SK-N-SH (cell line): ENCODE data around the gene ZFP36L1. TPM values are rescaled to one million over a fixed set of nuclear protein-coding genes. Genes with fewer than 3 reads are reported as not detected.

Source experiments
- CTCF ChIA-PET: fragments of 300-600, 350-600 bp; formaldehyde crosslinking; extraction: SDS; loops from one replicate; lab custom pipeline; 2021; lab: Yijun Ruan, JAX
- POLR2A ChIA-PET: fragments of 350-600 bp; sonication (Branson Sonifier 250); formaldehyde crosslinking; extraction: SDS; loops from one replicate; lab custom pipeline; 2020; ENCODE audit warnings: antibody characterized with exemption, inconsistent platforms; lab: Yijun Ruan, JAX
- DNase-seq: peaks from one replicate; pipeline ENCODE4 v3.0.0; 2012
- H2AFZ ChIP-seq: fragments of 200-600 bp; sonication (generic); 2 replicates; pipeline ENCODE4 v1.8.1; 2016; ENCODE audit warnings: antibody characterized with exemption, mild to moderate bottlenecking, low read depth
- H3F3A ChIP-seq: fragments of 200-600 bp; sonication (generic); replicated peaks from 2 replicates; pipeline ENCODE3; 2016; ENCODE audit warnings: antibody characterized with exemption, mild to moderate bottlenecking; ENCODE audit not compliant: insufficient read depth
- H3K27ac ChIP-seq, 2 experiments: fragments of 200-500 bp in 1 of 2; fragments of 200-600 bp in 1 of 2; sonication (Bioruptor generic) in 1 of 2; sonication (generic), shearing (Covaris generic) in 1 of 2; 2 replicates each; pipeline versions ENCODE4 v1.5.1 to v1.6.1; 2014 to 2016; ENCODE audit warnings: low read depth in 2 of 2, inconsistent platforms in 1 of 2, low read length in 1 of 2, mild to moderate bottlenecking in 1 of 2, mixed read lengths in 1 of 2
- H3K27me3 ChIP-seq: fragments of 200-600 bp; sonication (generic), shearing (Covaris generic); 2 replicates; pipeline ENCODE4 v1.6.1; 2016; ENCODE audit warnings: mixed run types; ENCODE audit not compliant: insufficient read depth
- H3K36me3 ChIP-seq, 2 experiments: fragments of 200-500 bp in 1 of 2; fragments of 200-600 bp in 1 of 2; sonication (Bioruptor generic) in 1 of 2; sonication (generic) in 1 of 2; replicated peaks in 1 of 2; 2 replicates each; pipeline versions ENCODE3 to v1.5.1; 2014 to 2016; ENCODE audit warnings: low read length in 1 of 2, mild to moderate bottlenecking in 1 of 2; ENCODE audit not compliant: insufficient read depth in 2 of 2, control insufficient read depth in 1 of 2
- H3K4me1 ChIP-seq, 2 experiments: fragments of 200-500 bp in 1 of 2; fragments of 200-600 bp in 1 of 2; sonication (Bioruptor generic) in 1 of 2; sonication (generic), shearing (Covaris generic) in 1 of 2; 2 replicates each; pipeline versions ENCODE4 v1.5.1 to v1.6.1; 2014 to 2016; ENCODE audit warnings: low read depth in 1 of 2, low read length in 1 of 2, mixed run types in 1 of 2; ENCODE audit not compliant: insufficient read depth in 2 of 2, control insufficient read depth in 1 of 2
- H3K4me2 ChIP-seq: fragments of 200-600 bp; sonication (generic), shearing (Covaris generic); 2 replicates; pipeline ENCODE4 v1.6.1; 2017; ENCODE audit warnings: mixed run types
- H3K4me3 ChIP-seq, 2 experiments: fragments of 200-500 bp in 1 of 2; fragments of 200-600 bp in 1 of 2; sonication (Bioruptor generic) in 1 of 2; sonication (generic), shearing (Covaris generic) in 1 of 2; 2 replicates each; pipeline versions ENCODE4 v1.5.1 to v1.8.1; 2014 to 2016; ENCODE audit warnings: low read depth in 2 of 2, inconsistent platforms in 1 of 2, low read length in 1 of 2, mild to moderate bottlenecking in 1 of 2, mixed read lengths in 1 of 2, moderate library complexity in 1 of 2
- H3K79me2 ChIP-seq: fragments of 200-600 bp; sonication (generic); 2 replicates; pipeline ENCODE4 v1.8.1; 2017; ENCODE audit warnings: mild to moderate bottlenecking; ENCODE audit not compliant: insufficient read depth
- H3K9ac ChIP-seq: fragments of 200-600 bp; sonication (generic); 2 replicates; pipeline ENCODE4 v1.6.1; 2017; ENCODE audit warnings: mixed run types
- H3K9me2 ChIP-seq: fragments of 200-600 bp; sonication (generic); 2 replicates; pipeline ENCODE4 v1.6.1; 2017; ENCODE audit warnings: mixed run types
- H3K9me3 ChIP-seq: fragments of 200-600 bp; sonication (generic); 2 replicates; pipeline ENCODE4 v1.6.1; 2017; ENCODE audit warnings: mixed run types, mild to moderate bottlenecking, moderate library complexity
- H4K20me1 ChIP-seq: fragments of 200-600 bp; sonication (generic); 2 replicates; pipeline ENCODE4 v1.6.1; 2017; ENCODE audit warnings: mild to moderate bottlenecking, mixed run types; ENCODE audit not compliant: insufficient read depth
- CTCF ChIP-seq: fragments of 200-600 bp; sonication (generic); IDR thresholded peaks from 2 replicates; pipeline ENCODE4 v1.6.1; 2017; ENCODE audit warnings: antibody characterized with exemption, mild to moderate bottlenecking, moderate library complexity
- ELF1 ChIP-seq: IDR thresholded peaks from 2 replicates; pipeline ENCODE4 v1.4.0; 2012
- FOSL2 ChIP-seq: IDR thresholded peaks from 2 replicates; pipeline ENCODE4 v1.4.0; 2012; ENCODE audit warnings: low read depth, mild to moderate bottlenecking, moderate library complexity, borderline replicate concordance
- GABPA ChIP-seq: IDR thresholded peaks from 2 replicates; pipeline ENCODE4 v1.4.0; 2012; ENCODE audit warnings: low read depth, mild to moderate bottlenecking
- JUND ChIP-seq: IDR thresholded peaks from 2 replicates; pipeline ENCODE4 v1.4.0; 2012
- NRF1 ChIP-seq: IDR thresholded peaks from 2 replicates; pipeline ENCODE4 v1.6.1; 2012; ENCODE audit warnings: low read depth, mild to moderate bottlenecking, low read length
- RAD21 ChIP-seq: IDR thresholded peaks from 2 replicates; pipeline ENCODE4 v1.6.1; 2012; ENCODE audit warnings: mild to moderate bottlenecking, low read length
- RCOR1 ChIP-seq: fragments of 150-350 bp; IDR thresholded peaks from 2 replicates; pipeline ENCODE4 v1.6.1; 2017; ENCODE audit warnings: antibody characterized with exemption, low read length
- RFX5 ChIP-seq: IDR thresholded peaks from 2 replicates; pipeline ENCODE4 v1.6.1; 2012; ENCODE audit warnings: mild to moderate bottlenecking, improper control_type of control experiment, low read length
- RXRA ChIP-seq: IDR thresholded peaks from 2 replicates; pipeline ENCODE4 v1.4.0; 2012; ENCODE audit warnings: low read depth, mild to moderate bottlenecking, borderline replicate concordance
- TEAD4 ChIP-seq: IDR thresholded peaks from 2 replicates; pipeline ENCODE4 v1.4.0; 2012; ENCODE audit warnings: mild to moderate bottlenecking, borderline replicate concordance; ENCODE audit not compliant: insufficient read depth
- USF1 ChIP-seq: IDR thresholded peaks from 2 replicates; pipeline ENCODE4 v1.4.0; 2012; ENCODE audit warnings: low read depth, borderline replicate concordance
- YY1 ChIP-seq: IDR thresholded peaks from 2 replicates; pipeline ENCODE4 v1.4.0; 2012; ENCODE audit warnings: low read depth, mild to moderate bottlenecking
- ZBTB33 ChIP-seq: IDR thresholded peaks from 2 replicates; pipeline ENCODE4 v1.4.0; 2012; ENCODE audit warnings: low read depth, borderline replicate concordance
- WGBS: methylation state at CpG from one replicate; pipeline ENCODE4 v1.1.6; 2017; ENCODE audit warnings: low lambda C conversion rate; 5-methylcytosine and 5-hydroxymethylcytosine counted together
- polyA plus RNA-seq, 3 experiments: library from polyadenylated mRNA; depleted of rRNA; stranded (reverse); fragments of >200 nt; gene quantifications; 2 replicates each; pipeline ENCODE4 v1.2.3, GENCODE V29; 2012

Gene ZFP36L1
- polyA plus RNA-seq, 1 of the 3 experiments (the other 2 are of a cell fraction), result 16.5 TPM

- no peak overlapping the region for H3K4me3 ChIP-seq
- no peaks in the 10 kb centered on the region for H3K27me3 ChIP-seq
- ChIA-PET POLR2A (no interaction called here), CTCF (interaction anchor here (1.6 kb wide), 1 partner anchor 9 kb away, joined by 6 read pairs; no protein-coding TSS in a partner anchor)
- H3K4me2 ChIP-seq, result no peak overlapping the region
- peaks cover 6 to 15% of the 10 kb centered on the region in 2 experiments; a peak in 3 of 4 replicates for H3K4me1 ChIP-seq
- peaks cover 45% of the 10 kb centered on the region for H3F3A ChIP-seq
- H4K20me1 ChIP-seq, result no peaks in the 10 kb centered on the region
- no peaks in the 10 kb centered on the region for H3K9me2 ChIP-seq
- no peak overlapping the region for H3K27ac ChIP-seq
- H3K79me2 ChIP-seq, result no peaks in the 10 kb centered on the region
- H2AFZ ChIP-seq, result no peak overlapping the region
- DNase-seq, result no peak
- TF ChIP-seq NRF1 (no peak), USF1 (no peak), RCOR1 (no peak), ZBTB33 (no peak), RFX5 (no peak), JUND (no peak), YY1 (no peak), GABPA (no peak)
- H3K9me3 ChIP-seq, result 0 out of 2 replicates have a peak, but pooled peaks cover 13% of the 10 kb centered on the region
- no peak overlapping the region for H3K9ac ChIP-seq
- peaks cover 0 to 9% of the 10 kb centered on the region in 2 experiments for H3K36me3 ChIP-seq
Measured at GRCh38 chr14:68798621-68799020, 5.8 kb upstream of the ZFP36L1 start.

- peaks cover 49% of the 10 kb centered on the region for H3F3A ChIP-seq
- no peak overlapping the region; the same call in 1 of the 2 replicates for H3K4me2 ChIP-seq
- H3K9ac ChIP-seq, result no peak overlapping the region
- no peak overlapping the region for H3K4me3 ChIP-seq
- TF ChIP-seq TEAD4 (no peak), ELF1 (no peak), GABPA (no peak), RXRA (no peak), CTCF (no peak), YY1 (no peak), FOSL2 (no peak), JUND (no peak), RAD21 (no peak)
- WGBS, result 92% methylated on average over 7 of the region's 7 CpGs
- peaks cover 6 to 15% of the 10 kb centered on the region in 2 experiments; a peak in 3 of 4 replicates for H3K4me1 ChIP-seq
- H4K20me1 ChIP-seq, result no peaks in the 10 kb centered on the region
- H3K27me3 ChIP-seq, result no peaks in the 10 kb centered on the region
- ChIA-PET POLR2A (no interaction called here), CTCF (interaction anchor here (0.8 to 3.4 kb wide), 7 partner anchors 20 to 550 kb away, joined by 3 to 22 read pairs (median 3); no protein-coding TSS in a partner anchor)
- H3K36me3 ChIP-seq, result peaks cover 0 to 9% of the 10 kb centered on the region in 2 experiments
- H3K27ac ChIP-seq, result peak overlapping the region in 1 of 2 experiments; percentile 99; a peak in 2 of 4 replicates
- peaks cover 7% of the 10 kb centered on the region for H3K79me2 ChIP-seq
- H3K9me3 ChIP-seq, result 0 out of 2 replicates have a peak, but pooled peaks cover 11% of the 10 kb centered on the region
- no peak for DNase-seq
- H2AFZ ChIP-seq, result no peak overlapping the region
- no peaks in the 10 kb centered on the region for H3K9me2 ChIP-seq
Measured at GRCh38 chr14:68797121-68797670, 4.3 kb upstream of the ZFP36L1 start.
